Activated B cell treated with CpG ODN at 0.5 μM for 24 hours (primary cell): ENCODE measurements around the gene CDC42BPB. TPM values are rescaled to one million over a fixed set of nuclear protein-coding genes. Genes with fewer than 3 reads are reported as not detected.

Experiments
- ATAC-seq: fragments of 200-7000 bp; cut with Tn5 transposase; one replicate; pipeline ENCODE4 v1.10.0; 2021; ENCODE audit warnings: low read depth, mild to moderate bottlenecking, moderate library complexity
- CTCF ChIA-PET: fragments of 350-600 bp; sonication (Branson Sonifier 250); formaldehyde crosslinking; loops from one replicate; lab custom pipeline; 2021; ENCODE audit warnings: antibody characterized with exemption; lab: Charles Lee
- POLR2A ChIA-PET: fragments of 350-600 bp; sonication (Branson Sonifier 250); formaldehyde crosslinking; loops from one replicate; lab custom pipeline; 2021; ENCODE audit warnings: antibody characterized with exemption; lab: Charles Lee
- DNase-seq: peaks from one replicate; pipeline ENCODE4 v3.0.0; 2022
- H3K27ac Mint-ChIP-seq: one replicate; pipeline ENCODE4 v1.8.0; 2020; ENCODE audit warnings: mixed read lengths
- H3K27me3 Mint-ChIP-seq: one replicate; pipeline ENCODE4 v1.8.0; 2021; ENCODE audit warnings: mixed read lengths
- H3K36me3 Mint-ChIP-seq: one replicate; pipeline ENCODE4 v1.8.0; 2021; ENCODE audit warnings: low read depth, mixed read lengths
- H3K4me1 Mint-ChIP-seq: one replicate; pipeline ENCODE4 v1.8.0; 2021; ENCODE audit warnings: mixed read lengths
- H3K4me3 Mint-ChIP-seq: one replicate; pipeline ENCODE4 v1.8.0; 2020; ENCODE audit warnings: mild to moderate bottlenecking, mixed read lengths
- H3K9me3 Mint-ChIP-seq: one replicate; pipeline ENCODE4 v1.8.0; 2020; ENCODE audit warnings: mixed read lengths
- intact Hi-C: fragments of 100-400 bp; cut with micrococcal nuclease; formaldehyde crosslinking; loops from one replicate; pipeline ENCODE4 v1.15.1; 2024
- total RNA-seq: library from RNA; stranded (reverse); gene quantifications from 2 replicates; pipeline ENCODE4 v1.2.3, GENCODE V29; 2022
- TF ChIP-seq, protein P1 (sequence below): fragments of 200-600 bp; IDR thresholded peaks from one replicate; pipeline ENCODE4 v1.8.0; 2022; ENCODE audit warnings: antibody characterized with exemption, mild to moderate bottlenecking

CDC42BPB gene
- total RNA-seq, 1 donor from 2014 or later: 38.5 TPM

DNA sequence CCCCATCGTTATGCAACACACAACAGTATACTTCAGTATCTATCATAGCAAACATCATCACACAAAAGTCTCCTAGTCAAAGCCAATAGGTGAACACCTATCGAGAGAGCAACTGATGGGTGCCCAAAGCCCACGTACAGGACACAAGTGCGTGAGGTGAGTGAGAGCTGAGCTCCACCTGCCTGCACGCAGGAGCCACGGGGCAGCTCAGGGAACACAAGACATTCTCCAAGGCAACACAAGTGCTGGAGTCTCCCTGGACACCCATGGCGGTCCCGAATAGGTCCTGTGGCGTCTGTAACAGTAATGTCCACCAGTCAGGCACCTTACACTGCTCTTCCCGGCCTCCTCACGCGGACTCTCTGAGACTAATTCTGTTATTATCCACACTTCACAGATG is 44.3 kb downstream of the CDC42BPB start:
- H3K4me1 Mint-ChIP-seq: peaks cover 12% of the 10 kb centered on the region
- H3K36me3 Mint-ChIP-seq: peaks cover 31% of the 10 kb centered on the region
- intact Hi-C loops: no loop called here
- DNase-seq: no peak
- CTCF ChIA-PET: no interaction called here
- ATAC-seq: no peak
- no peaks in the 10 kb centered on the region for H3K27me3 Mint-ChIP-seq
- POLR2A ChIA-PET: no interaction called here
- no peaks in the 10 kb centered on the region for H3K9me3 Mint-ChIP-seq
- H3K4me3 Mint-ChIP-seq: no peak overlapping the region
- TF ChIP-seq, protein P1, sequence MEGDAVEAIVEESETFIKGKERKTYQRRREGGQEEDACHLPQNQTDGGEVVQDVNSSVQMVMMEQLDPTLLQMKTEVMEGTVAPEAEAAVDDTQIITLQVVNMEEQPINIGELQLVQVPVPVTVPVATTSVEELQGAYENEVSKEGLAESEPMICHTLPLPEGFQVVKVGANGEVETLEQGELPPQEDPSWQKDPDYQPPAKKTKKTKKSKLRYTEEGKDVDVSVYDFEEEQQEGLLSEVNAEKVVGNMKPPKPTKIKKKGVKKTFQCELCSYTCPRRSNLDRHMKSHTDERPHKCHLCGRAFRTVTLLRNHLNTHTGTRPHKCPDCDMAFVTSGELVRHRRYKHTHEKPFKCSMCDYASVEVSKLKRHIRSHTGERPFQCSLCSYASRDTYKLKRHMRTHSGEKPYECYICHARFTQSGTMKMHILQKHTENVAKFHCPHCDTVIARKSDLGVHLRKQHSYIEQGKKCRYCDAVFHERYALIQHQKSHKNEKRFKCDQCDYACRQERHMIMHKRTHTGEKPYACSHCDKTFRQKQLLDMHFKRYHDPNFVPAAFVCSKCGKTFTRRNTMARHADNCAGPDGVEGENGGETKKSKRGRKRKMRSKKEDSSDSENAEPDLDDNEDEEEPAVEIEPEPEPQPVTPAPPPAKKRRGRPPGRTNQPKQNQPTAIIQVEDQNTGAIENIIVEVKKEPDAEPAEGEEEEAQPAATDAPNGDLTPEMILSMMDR: no peak
- no peak overlapping the region for H3K27ac Mint-ChIP-seq

DNA sequence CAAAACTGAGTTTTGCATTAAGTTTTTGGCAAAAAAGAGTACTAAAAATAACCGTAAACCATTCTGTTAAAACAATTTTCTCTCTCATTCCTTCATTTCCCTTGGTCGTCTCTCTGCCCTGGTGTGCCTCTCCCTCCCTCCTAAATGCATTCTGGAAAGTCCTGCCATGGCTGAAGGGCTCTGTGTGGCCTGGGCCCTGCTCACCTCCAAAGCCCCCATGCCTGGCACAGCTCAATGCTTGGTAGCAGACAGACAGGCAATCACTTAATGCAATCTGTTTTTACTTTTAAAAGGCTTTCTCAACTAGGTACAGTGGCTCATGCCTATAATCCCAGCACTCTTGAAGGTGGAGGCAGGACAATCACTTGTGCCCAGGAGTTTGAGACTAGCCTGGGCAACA is 47.8 kb downstream of the CDC42BPB start:
- H3K4me1 Mint-ChIP-seq: peaks cover 3% of the 10 kb centered on the region
- no peak overlapping the region for H3K4me3 Mint-ChIP-seq
- ATAC-seq (no peak), DNase-seq (no peak)
- intact Hi-C loops: no loop called here
- H3K27me3 Mint-ChIP-seq: no peaks in the 10 kb centered on the region
- peaks cover 49% of the 10 kb centered on the region for H3K36me3 Mint-ChIP-seq
- no peaks in the 10 kb centered on the region for H3K9me3 Mint-ChIP-seq
- H3K27ac Mint-ChIP-seq: no peak overlapping the region
- POLR2A ChIA-PET: no interaction called here
- TF ChIP-seq, protein P1: no peak
- CTCF ChIA-PET: no interaction called here

DNA sequence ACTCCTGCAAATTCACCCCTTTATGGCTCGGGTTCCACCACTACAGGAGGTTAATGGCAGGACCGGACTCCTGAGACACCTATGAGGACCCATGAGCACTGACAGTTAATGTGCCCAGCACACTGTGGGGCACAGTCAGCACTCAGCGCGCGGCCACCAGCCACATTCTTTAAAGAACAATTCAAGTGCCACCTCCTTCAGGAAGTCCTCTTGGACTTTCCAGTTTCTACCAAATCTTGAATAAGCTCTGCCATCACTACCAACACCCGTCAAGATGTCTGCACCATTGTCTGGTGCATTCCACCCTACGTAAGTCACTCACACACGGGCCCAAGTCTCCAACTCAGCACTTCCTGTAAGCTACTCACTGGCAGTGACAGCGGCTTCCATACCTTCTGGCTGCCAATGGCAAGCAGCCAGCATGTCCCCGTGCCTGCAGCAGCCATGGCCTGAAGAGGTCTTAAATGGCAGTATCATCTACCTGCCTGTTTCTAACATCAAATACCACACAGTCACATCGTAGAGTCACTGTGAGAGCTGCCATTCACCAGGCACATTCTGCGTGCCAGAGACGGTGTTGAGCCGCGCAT is 48.5 kb downstream of the CDC42BPB start:
- H3K27me3 Mint-ChIP-seq: no peaks in the 10 kb centered on the region
- H3K9me3 Mint-ChIP-seq: no peaks in the 10 kb centered on the region

DNA sequence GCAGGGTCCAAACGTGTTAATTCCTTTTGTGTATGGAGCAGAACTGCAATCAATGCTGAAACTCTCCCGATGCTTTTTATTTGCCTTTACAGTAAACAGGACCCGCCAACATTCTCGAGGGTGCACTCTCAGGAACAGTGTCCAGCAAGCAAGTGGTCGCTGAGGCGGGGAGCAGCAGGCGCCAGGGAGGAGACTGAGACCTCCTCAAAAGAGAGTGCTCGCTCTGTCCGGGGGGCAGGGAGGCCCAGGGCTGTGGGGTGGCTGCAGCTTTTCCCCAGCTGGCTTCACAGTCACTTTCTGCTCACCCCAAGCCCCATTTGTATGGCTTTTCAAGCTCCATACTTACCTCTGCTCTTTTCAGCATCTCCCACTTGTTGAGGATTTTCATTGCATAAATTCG is 49.2 kb downstream of the CDC42BPB start:
- H3K27me3 Mint-ChIP-seq: no peaks in the 10 kb centered on the region
- POLR2A ChIA-PET: no interaction called here
- no peak for DNase-seq
- TF ChIP-seq, protein P1: no peak
- no peaks in the 10 kb centered on the region for H3K4me1 Mint-ChIP-seq
- no peaks in the 10 kb centered on the region for H3K9me3 Mint-ChIP-seq
- no peak for ATAC-seq
- peaks cover 57% of the 10 kb centered on the region for H3K36me3 Mint-ChIP-seq
- CTCF ChIA-PET: no interaction called here
- H3K27ac Mint-ChIP-seq: no peak overlapping the region
- intact Hi-C loops: no loop called here
- H3K4me3 Mint-ChIP-seq: no peak overlapping the region

More for the DNA sequence above, 48.5 kb downstream of the CDC42BPB start:
- Mint-ChIP-seq H3K4me1 (no peaks in the 10 kb centered on the region), H3K27ac (no peak overlapping the region), H3K4me3 (no peak overlapping the region), H3K36me3 (peaks cover 55% of the 10 kb centered on the region)
- CTCF ChIA-PET: no interaction called here
- TF ChIP-seq, protein P1: no peak
- DNase-seq (no peak), ATAC-seq (no peak)
- intact Hi-C loops: no loop called here
- POLR2A ChIA-PET: no interaction called here

DNA sequence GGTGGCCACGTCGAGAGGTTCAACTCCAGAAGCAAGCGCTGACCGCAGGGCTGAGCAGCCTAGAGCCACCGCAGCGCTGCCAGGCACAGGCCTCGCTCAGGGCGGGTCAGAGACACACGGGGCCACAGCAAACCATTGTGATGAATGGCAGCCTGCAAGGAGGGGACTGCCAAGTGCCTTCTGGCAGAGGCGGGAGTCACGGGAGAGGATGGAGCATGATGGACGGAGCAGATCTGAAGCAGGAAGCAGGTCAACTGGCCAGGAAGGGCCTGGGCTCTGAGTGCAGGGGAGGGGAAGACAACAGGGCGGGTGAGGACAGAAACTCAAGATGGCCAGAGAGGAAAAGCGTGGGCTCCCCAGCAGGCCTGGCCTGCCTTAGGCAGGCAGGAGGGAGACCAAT is 49.8 kb downstream of the CDC42BPB start:
- H3K4me3 Mint-ChIP-seq: no peak overlapping the region
- ChIA-PET CTCF (no interaction called here), POLR2A (no interaction called here)
- no peaks in the 10 kb centered on the region for H3K27me3 Mint-ChIP-seq
- intact Hi-C loops: no loop called here
- no peak overlapping the region for H3K27ac Mint-ChIP-seq
- H3K4me1 Mint-ChIP-seq: peaks cover 3% of the 10 kb centered on the region
- ATAC-seq (no peak), DNase-seq (no peak)
- TF ChIP-seq, protein P1: no peak
- H3K36me3 Mint-ChIP-seq: peaks cover 57% of the 10 kb centered on the region
- no peaks in the 10 kb centered on the region for H3K9me3 Mint-ChIP-seq
